NB4 (cell line): Measurements from ENCODE around the gene OSTC.

Experiments
- CTCF ChIP-seq: IDR thresholded peaks from one replicate; pipeline ENCODE4 v1.5.1; 2012; ENCODE audit warnings: low read depth, low read length
- POLR2A ChIP-seq: IDR thresholded peaks from 2 replicates; pipeline ENCODE4 v1.6.1; 2011; ENCODE audit warnings: mild to moderate bottlenecking; ENCODE audit not compliant: insufficient read length; ENCODE audit errors: extremely low read depth

- TF ChIP-seq POLR2A: no peak
- TF ChIP-seq CTCF: no peak
Measured at GRCh38 chr4:108622022-108622421, 28.4 kb upstream of the OSTC start.
